ENCODE results near the gene NSG1.

DNA sequence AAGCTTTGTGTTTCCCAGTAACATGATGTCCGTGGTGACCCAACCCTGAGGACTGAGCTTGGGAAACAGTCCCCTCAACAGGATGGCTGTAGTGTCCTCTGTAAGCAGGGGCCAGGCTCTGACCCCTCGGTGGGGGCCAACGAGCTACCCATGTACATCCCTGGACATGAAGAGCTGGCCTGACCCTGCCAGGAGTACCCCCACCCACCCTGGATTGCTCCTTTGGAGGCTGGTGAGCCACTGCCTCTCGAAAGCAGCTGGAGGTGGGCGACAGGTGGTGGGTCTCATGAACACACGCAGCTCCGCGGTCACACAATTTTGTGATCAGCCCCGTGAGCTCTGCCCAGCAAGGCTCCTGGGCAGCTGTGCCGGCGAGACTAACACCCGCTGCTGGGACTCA lies 33.5 kb downstream of the NSG1 start:
- TF ChIP-seq, protein P1, sequence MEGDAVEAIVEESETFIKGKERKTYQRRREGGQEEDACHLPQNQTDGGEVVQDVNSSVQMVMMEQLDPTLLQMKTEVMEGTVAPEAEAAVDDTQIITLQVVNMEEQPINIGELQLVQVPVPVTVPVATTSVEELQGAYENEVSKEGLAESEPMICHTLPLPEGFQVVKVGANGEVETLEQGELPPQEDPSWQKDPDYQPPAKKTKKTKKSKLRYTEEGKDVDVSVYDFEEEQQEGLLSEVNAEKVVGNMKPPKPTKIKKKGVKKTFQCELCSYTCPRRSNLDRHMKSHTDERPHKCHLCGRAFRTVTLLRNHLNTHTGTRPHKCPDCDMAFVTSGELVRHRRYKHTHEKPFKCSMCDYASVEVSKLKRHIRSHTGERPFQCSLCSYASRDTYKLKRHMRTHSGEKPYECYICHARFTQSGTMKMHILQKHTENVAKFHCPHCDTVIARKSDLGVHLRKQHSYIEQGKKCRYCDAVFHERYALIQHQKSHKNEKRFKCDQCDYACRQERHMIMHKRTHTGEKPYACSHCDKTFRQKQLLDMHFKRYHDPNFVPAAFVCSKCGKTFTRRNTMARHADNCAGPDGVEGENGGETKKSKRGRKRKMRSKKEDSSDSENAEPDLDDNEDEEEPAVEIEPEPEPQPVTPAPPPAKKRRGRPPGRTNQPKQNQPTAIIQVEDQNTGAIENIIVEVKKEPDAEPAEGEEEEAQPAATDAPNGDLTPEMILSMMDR (IDR thresholded peaks at IDR 0.05; ENCODE audit: low read depth, low read length, poor library complexity, severe bottlenecking) = no peak
- no peak for TF ChIP-seq EZH2phosphoT487 (IDR thresholded peaks at IDR 0.05; ENCODE audit: borderline replicate concordance, low read length)

Measured in DOHH2 (cell line).